WTC11 (cell line): ENCODE results near the gene B3GALNT2.

Source experiments
- NR2C2 ChIP-seq: sonication (generic); formaldehyde crosslinking; IDR thresholded peaks from 2 replicates; pipeline ENCODE4 v1.8.0; 2022; ENCODE audit warnings: mild to moderate bottlenecking, missing genetic modification reagents
- SP1 ChIP-seq: sonication (generic); formaldehyde crosslinking; conservative IDR thresholded peaks from 2 replicates; pipeline ENCODE4 v1.8.1; 2022; ENCODE audit warnings: missing genetic modification reagents
- TEAD4 ChIP-seq: sonication (generic); formaldehyde crosslinking; IDR thresholded peaks from 2 replicates; pipeline ENCODE4 v1.8.0; 2022; ENCODE audit warnings: mild to moderate bottlenecking, missing genetic modification reagents
- TP53 ChIP-seq: sonication (generic); formaldehyde crosslinking; IDR thresholded peaks from 2 replicates; pipeline ENCODE4 v1.8.1; 2023; ENCODE audit warnings: mild to moderate bottlenecking, missing genetic modification reagents
- TF ChIP-seq, protein P1 (sequence below): fragments of 200-600 bp; IDR thresholded peaks from 2 replicates; pipeline ENCODE4 v1.8.0; 2022; ENCODE audit warnings: antibody characterized with exemption
- TF ChIP-seq, protein P2 (sequence below): sonication (generic); formaldehyde crosslinking; IDR thresholded peaks from 2 replicates; pipeline ENCODE4 v1.8.1; 2022; ENCODE audit warnings: mild to moderate bottlenecking, missing genetic modification reagents, moderate library complexity, borderline replicate concordance
- TF ChIP-seq, protein P3 (sequence below): sonication (generic); formaldehyde crosslinking; IDR thresholded peaks from 2 replicates; pipeline ENCODE4 v1.8.1; 2022; ENCODE audit warnings: mild to moderate bottlenecking, moderate library complexity, missing genetic modification reagents

- TF ChIP-seq, protein P1, sequence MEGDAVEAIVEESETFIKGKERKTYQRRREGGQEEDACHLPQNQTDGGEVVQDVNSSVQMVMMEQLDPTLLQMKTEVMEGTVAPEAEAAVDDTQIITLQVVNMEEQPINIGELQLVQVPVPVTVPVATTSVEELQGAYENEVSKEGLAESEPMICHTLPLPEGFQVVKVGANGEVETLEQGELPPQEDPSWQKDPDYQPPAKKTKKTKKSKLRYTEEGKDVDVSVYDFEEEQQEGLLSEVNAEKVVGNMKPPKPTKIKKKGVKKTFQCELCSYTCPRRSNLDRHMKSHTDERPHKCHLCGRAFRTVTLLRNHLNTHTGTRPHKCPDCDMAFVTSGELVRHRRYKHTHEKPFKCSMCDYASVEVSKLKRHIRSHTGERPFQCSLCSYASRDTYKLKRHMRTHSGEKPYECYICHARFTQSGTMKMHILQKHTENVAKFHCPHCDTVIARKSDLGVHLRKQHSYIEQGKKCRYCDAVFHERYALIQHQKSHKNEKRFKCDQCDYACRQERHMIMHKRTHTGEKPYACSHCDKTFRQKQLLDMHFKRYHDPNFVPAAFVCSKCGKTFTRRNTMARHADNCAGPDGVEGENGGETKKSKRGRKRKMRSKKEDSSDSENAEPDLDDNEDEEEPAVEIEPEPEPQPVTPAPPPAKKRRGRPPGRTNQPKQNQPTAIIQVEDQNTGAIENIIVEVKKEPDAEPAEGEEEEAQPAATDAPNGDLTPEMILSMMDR: no peak
- no peak for TF ChIP-seq TP53 (CRISPR knock-in tag)
- TF ChIP-seq NR2C2 (CRISPR knock-in tag): no peak
- no peak for TF ChIP-seq SP1 (CRISPR knock-in tag)
- no peak for TF ChIP-seq TEAD4 (CRISPR knock-in tag)
- TF ChIP-seq, protein P2, sequence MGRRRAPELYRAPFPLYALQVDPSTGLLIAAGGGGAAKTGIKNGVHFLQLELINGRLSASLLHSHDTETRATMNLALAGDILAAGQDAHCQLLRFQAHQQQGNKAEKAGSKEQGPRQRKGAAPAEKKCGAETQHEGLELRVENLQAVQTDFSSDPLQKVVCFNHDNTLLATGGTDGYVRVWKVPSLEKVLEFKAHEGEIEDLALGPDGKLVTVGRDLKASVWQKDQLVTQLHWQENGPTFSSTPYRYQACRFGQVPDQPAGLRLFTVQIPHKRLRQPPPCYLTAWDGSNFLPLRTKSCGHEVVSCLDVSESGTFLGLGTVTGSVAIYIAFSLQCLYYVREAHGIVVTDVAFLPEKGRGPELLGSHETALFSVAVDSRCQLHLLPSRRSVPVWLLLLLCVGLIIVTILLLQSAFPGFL (CRISPR knock-in tag): no peak
- TF ChIP-seq, protein P3, sequence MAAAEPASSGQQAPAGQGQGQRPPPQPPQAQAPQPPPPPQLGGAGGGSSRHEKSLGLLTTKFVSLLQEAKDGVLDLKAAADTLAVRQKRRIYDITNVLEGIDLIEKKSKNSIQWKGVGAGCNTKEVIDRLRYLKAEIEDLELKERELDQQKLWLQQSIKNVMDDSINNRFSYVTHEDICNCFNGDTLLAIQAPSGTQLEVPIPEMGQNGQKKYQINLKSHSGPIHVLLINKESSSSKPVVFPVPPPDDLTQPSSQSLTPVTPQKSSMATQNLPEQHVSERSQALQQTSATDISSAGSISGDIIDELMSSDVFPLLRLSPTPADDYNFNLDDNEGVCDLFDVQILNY (CRISPR knock-in tag): no peak
These were observed 48.0 kb upstream of the B3GALNT2 start for GRCh38 chr1:235552146-235552716.
